Esophagus mucosa (tissue), 1 donor: ENCODE data around the gene SLC12A5. TPM values are rescaled to one million over a fixed set of nuclear protein-coding genes. Genes with fewer than 3 reads are reported as not detected.
"Not testable (repeated sequence)": the region's sequence is repeated elsewhere in the genome, so short reads cannot be mapped to it uniquely, and the experiment has no call there.

ENCODE experiments used
- ATAC-seq: fragments of 200-7000 bp; cut with Tn5 transposase; one replicate; pipeline ENCODE4 v1.9.1; 2020
- total RNA-seq: library from RNA; stranded (reverse); gene quantifications from one replicate; pipeline ENCODE4 v1.2.4, GENCODE V29; 2023
- donor health status: DM: yes; HTN: yes; CAD: no.

The SLC12A5 gene
- not detected for total RNA-seq

GRCh38 chr20:46028772-46029371 is at the start of gene SLC12A5:
TSS of gene SLC12A5 (plus strand) at chr20:46029215. CDS start at chr20:46029345, 130 bp downstream.
- ATAC-seq: no peak

DNA sequence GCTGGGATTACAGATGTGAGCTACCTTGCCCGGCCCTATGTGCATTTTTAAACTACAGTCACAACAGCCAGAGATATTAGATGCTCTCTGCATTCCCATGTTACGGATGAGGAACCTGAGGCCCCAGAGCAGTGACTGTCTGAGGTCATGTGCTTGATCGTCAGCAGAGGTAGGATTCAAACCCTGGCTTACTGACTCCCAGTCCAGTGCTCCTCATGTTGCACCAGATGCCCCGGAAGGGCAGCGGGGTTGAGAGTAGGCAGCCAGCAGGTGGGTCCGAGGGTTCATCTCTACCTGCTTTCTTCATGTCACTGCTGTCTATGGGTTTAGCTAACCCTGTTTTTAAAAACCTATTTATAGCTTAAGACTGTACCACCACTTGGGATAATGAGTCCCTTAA is 47.8 kb upstream of the SLC12A5 start:
- ATAC-seq: no peak

DNA sequence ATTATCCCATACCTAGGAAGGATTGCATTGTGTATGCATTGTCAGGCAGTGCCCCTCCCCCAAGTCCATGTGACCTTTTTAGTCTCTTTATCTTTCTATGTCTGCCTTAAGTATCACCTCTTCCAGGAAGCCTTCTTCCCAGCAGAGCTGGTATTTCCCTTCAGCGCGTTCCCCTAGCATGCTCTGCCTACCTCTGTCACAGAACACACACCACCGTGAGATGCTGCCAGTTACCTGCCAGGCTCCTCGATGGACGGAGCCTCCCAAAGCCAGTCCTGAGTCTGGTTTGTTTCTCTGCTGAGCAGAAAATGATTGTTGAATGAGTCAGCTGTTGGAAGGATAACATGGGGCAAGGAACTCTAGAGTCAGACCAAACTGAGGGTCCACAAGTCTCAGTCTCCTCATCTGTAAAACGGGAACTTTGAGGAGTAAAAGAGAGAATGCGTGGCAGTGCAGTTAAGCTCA is 45.7 kb upstream of the SLC12A5 start:
- peak; percentile 12 for ATAC-seq

DNA sequence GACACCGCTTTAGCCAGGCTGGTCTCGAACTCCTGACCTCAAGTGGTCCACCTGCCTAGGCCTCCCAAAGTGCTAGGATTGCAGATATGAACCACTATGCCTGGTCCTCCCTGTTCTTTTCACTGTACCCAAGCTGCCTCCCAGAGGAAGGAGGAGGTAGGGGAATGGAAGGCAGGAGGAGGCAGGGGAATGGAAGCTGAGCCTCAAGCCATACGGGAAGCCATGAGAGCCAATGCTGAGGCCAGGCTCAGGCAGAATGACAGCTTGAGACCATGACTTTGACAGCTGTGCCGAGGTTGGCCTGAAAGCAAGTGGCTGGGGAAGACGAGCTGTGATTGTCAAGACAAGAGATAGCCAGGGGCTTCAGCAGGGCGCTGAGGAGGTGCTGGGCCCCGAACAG is 43.4 kb upstream of the SLC12A5 start:
- no peak for ATAC-seq

DNA sequence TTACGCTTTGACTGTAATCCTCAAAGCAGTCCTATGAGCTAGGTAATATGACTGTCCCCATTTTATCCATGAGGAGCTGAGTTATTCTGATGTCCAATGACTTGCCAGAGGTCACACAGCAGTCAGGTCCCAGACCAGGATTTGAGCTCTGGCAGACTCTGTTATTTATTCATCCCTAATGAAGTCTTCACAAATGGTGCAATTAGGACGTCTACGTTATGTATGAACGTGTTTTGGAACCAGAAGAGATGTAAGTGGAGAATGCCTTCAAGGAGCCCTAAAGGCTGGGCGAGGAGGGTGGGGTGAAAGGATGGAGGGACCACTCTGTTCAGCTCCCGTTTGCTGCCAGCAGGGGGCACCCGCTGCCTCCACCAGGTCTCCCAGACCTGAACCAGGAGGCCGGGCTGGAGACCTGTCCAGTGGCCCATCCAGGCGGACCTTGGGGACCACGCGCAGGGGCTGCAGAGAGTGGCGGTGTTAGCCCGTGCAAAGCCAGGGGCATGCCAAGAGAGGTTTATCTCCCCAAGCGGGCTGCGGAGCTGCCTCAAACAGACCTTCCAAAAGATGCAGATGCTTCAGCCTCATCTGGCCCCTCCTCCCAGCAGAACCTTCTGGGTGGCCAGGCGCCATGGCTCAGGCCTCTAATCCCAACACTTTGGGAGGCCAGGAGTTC is 41.8 kb upstream of the SLC12A5 start:
- peak; percentile 79 for ATAC-seq

DNA sequence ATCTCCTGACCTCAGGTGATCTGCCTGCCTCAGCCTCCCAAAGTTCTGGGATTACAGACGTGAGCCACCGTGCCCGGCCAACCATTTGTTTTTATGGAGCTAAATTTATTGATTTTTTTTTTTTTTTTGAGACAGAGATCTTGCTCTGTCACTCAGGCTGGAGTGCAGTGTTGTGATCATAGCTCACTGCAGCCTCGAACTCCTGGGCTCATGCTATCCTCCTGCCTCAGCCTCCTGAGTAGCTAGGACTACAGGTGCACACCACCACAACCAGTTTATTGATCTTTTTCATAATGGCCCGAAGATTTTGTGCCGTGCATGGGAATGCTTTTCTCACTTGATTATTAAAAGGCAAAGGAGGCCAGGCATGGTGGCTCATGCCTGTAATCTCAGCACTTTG is 40.2 kb upstream of the SLC12A5 start:
- not testable (repeated sequence) for ATAC-seq

DNA sequence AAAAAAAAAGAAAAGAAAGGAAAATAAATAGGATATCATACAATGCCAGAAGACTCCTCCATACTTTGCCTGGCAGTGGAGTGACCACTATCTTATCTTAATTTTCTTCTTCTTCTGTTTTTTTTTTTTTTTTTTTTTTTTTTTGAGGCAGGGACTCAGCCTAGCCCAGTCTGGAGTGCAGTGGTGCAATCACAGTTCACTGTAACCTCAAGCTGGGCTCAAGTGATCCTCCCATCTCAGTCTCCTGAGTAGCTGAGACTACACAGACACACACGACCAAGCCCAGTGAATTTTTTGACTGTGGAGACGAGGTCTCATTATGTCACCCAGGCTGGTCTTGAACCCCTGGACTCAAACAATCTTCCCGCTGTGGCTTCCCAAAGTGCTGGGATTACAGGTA is 37.4 kb upstream of the SLC12A5 start:
- ATAC-seq: no peak

DNA sequence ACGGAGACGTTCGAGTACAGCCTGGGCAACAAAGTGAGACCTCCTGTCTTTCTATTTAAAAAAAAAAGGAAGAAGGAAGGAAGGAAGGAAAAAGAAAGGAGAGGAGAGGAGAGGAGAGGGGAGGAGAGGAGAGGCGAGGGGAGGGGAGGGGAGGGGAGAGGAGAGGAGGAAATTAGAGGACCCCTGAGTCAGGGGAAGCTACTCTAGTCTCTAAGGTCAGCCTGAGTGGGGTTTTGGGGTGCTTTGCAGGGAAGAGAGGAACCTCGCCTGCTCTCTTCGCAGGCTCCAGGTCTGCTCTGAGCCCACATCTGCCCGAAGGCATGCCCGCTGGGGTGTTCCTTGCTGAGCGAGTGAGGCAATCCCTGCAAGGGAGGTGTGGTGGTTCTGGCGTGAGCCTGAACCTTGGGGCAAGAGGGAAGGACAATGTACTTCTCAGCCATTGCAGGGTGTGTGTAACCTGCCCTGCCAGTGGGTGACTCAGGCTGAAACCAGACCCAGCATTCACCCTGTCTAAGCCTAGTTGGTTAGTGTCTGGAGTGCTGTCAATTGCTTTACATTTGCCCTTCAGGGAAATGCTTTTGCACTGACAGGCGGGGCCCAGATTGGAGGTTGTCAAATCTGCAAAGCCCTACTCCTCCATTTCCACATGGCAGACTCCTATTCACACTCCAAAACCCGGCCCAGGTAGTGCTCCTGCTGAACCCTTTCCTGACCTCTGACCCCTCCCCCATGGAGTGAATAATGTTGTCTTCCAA is 35.6 kb upstream of the SLC12A5 start:
- ATAC-seq: peak; percentile 100

DNA sequence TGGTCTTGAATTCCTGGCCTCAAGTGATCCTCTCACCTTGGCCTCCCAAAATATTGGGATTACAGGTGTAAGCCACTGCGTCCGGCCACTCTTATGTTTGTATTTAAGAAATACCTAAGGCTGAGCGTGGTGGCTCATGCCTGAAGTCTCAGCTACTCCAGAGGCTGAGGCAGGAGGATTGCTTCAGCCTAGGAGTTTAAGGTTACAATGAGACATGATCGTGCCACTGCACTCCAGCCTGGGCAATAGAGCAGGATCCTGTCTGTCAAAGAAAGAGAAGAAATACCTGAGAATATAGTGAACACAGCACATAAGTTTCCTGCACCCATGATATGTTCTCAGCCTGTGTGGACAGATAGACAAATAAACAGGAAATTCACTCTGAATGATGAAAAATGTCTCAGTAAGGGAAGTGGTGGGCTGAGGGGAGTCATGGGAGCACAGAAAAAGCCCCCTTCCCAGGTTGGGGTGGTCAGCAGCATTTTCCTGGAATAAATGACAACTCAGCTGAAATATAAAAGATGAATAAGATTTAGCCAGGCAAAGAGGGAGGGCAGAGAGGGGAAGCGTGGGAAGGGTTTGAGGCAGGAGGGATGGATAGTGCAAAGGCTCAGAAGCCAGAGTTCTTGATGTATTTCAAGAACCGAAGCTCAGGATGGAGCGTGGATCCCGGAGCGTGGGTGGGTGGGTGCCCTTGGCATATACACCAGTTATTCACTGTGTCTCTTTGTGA is 34.1 kb upstream of the SLC12A5 start:
- no peak for ATAC-seq

- not testable (repeated sequence) for ATAC-seq
Observed at GRCh38 chr20:45995495-45996097, 33.4 kb upstream of the SLC12A5 start.

- no peak for ATAC-seq
Observed at GRCh38 chr20:45997187-45997586, 31.8 kb upstream of the SLC12A5 start.

DNA sequence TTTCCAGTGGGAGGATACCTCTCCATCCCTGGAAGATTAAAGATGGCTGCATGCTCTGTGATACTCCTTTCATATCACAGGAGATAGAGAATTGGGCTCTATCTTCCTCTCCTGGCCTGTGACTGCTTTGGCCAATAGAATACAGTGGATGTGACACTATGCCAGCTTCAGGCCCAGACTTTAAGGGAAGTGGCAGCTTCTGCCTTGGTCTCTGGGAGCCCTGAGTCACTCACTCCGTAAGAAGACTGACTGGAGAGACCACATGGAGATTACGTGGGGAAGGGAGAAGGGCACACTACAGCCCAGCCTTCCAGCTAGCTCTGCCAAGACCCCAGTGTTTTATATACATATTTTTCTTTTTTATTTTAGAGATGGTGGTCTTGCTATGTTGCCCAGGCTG is 30.7 kb upstream of the SLC12A5 start:
- ATAC-seq: no peak

GRCh38 chr20:45998761-45999160 is 30.3 kb upstream of the SLC12A5 start:
- ATAC-seq: peak; percentile 4

- ATAC-seq: no peak
Observed at GRCh38 chr20:45999557-46000261, 29.3 kb upstream of the SLC12A5 start.

- ATAC-seq: no peak
Observed at GRCh38 chr20:46000262-46000996, 28.6 kb upstream of the SLC12A5 start.

- ATAC-seq: no peak
Observed at GRCh38 chr20:46001498-46001897, 27.5 kb upstream of the SLC12A5 start.

DNA sequence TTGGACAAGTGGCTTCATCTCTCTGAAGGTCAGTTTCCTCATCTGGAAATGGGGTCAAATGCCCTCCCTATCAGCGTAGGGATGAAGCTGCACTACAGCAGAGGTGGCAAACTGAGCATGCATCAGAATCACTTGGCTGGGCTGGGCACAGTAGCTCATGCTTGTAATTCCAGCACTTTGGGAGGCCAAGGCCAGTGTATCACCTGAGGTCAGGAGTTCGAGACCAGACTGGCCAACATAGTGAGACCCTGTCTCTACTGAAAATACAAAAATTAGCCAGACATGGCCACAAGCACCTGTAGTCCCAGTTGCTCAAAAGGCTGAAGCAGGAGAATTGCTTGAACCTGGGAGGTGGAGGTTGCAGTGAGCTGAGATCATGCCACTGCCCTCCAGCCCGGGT is 27.0 kb upstream of the SLC12A5 start:
- ATAC-seq: no peak

DNA sequence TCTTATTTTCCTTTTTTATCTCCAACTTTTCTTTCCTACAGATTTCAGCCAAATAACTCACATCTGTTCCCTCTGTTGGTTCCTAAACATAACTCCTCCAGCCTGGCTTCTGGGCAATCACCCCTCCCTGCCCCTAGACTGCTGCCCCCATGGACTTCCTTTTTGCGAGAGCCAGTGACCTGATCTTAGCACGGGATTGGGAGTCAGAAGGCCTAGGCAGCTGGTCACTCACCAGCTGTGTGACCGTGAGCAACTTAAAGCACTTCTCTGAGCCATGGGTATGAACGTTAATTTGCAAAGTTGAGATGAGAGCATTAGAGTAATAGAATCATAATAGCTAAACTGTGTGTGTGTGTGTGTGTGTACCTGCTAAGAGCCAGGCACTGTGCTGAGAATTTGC is 24.8 kb upstream of the SLC12A5 start:
- ATAC-seq: no peak

- ATAC-seq: peak; percentile 42
Observed at GRCh38 chr20:46004889-46005473, 24.0 kb upstream of the SLC12A5 start.

DNA sequence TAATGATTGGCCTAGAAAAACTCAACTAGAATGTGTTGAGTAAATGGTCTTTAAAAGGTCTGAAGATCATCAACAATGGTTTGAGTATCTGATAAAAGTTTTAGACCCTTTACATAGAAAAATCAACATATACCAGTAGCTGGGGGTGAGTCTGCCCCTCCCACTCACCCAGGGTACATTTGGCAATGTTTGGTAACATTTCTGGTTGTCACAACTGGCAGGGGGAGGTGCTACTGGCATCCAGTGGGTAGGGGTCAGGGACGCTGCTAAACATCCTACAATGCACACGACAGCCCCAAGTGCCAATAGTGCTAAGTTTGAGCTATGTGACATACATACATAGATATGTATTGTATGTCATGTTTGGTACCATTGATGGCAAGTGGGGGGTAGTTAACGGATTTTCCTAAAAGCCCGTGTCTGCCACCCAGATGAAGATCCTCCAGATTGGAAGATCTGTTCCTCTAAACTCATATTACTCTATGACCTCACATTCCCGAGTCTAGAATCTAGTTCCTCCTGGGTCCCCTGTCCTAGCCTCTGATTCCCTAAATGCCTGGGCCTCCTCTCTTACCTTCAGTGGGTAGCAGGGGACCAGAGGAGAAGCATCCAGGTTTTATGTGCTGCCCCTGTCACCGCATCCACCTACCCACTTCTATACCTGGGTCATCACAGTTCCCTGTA is 22.9 kb upstream of the SLC12A5 start:
- ATAC-seq: no peak
